ENCODE data around the gene RTN3. TPM values are rescaled to one million over a fixed set of nuclear protein-coding genes. Genes with fewer than 3 reads are reported as not detected.

RTN3 gene
- total and polyA plus RNA-seq, 5 experiments from 2014 or later, result 28.0 to 43.1 (median 39.0) TPM

DNA sequence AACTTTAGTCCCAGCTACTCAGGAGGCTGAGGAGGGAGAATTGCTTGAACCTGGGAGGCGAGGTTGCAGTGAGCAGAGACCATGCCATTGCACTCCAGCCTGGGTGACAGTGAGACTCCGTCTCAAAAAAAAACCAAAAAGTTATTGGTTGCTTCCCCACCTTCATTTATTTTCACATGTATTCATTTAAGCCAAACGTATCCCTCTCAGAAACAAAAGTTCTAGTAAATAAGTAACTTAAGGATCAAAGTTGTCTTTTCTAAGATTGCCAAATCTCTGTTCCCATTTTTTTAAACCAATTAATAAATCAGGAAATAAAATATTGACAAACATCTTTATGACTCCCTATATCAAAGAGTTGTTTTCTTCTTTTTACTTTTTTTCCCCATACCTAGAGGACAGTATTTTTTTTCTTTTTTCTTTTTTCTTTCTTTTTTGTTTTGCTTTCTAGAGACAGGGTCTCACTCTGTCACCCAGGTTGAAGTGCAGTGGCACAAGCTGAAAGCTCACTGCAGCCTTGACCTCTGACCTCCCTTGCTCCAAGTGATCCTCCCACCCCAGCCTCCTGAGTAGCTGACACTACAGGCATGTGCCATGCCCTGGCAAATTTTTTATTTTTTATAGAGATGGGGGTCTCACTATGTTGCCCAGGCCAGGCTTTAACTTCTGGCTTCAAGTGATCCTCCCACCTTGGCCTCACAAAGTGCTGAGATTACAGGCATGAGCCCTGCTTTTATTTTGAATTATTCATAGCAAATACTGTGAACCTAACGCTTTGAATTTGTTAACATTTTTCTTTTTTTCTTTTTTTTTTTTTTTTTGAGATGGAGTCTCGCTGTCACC is 75.8 kb downstream of the RTN3 start:
- H3K4me3 Mint-ChIP-seq, result no peak overlapping the region
- no peaks in the 10 kb centered on the region for H3K4me1 Mint-ChIP-seq
- H3K36me3 Mint-ChIP-seq, result peaks cover 0 to 52% (median 8%) of the 10 kb centered on the region in 3 donors
- no peaks in the 10 kb centered on the region for H3K27me3 Mint-ChIP-seq
- DNase-seq (no peak), ATAC-seq (no peak)
- peak overlapping the region in 1 of 10 donors; percentile 25 for H3K27ac Mint-ChIP-seq
- POLR2A ChIA-PET, result no interaction called here
- H3K9me3 Mint-ChIP-seq, result no peaks in the 10 kb centered on the region

DNA sequence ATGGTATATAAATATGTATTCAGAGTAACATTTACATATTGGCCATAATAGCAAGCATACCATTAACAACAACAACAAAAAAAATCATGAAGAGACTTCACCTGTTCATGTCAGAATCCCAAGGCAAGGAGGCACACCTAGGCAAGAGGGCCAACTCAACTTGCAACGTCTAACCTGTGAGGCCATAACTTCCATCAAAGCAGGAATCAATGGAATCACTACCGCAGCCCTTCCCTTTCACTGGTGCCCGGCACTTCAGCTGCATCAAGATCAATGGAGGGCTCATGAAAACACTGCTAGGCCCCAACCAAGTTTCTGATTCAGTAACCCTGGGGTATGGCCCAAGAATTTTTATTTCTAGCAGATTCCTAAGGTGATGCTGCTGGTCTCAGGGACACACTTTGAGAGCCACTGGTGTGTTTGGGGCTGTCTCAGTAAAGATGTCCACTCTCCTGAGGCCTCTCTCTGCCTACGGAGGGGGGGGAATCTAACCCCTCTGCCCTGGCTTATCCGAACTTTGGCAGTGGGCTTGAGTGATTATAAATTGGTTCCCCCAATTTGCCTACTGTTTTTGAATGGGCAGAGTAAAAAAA is 79.3 kb downstream of the RTN3 start:
- POLR2A ChIA-PET, result no interaction called here
- H3K9me3 Mint-ChIP-seq, result no peaks in the 10 kb centered on the region
- H3K27ac Mint-ChIP-seq, result peak overlapping the region in 2 of 10 donors; percentile 6 to 21
- peaks cover 0 to 3% (median 0%) of the 10 kb centered on the region in 4 donors for H3K4me1 Mint-ChIP-seq
- peaks cover 0 to 40% (median 3%) of the 10 kb centered on the region in 3 donors for H3K36me3 Mint-ChIP-seq
- no peaks in the 10 kb centered on the region for H3K27me3 Mint-ChIP-seq
- no peak for ATAC-seq
- no peak overlapping the region for H3K4me3 Mint-ChIP-seq
- no peak for DNase-seq

DNA sequence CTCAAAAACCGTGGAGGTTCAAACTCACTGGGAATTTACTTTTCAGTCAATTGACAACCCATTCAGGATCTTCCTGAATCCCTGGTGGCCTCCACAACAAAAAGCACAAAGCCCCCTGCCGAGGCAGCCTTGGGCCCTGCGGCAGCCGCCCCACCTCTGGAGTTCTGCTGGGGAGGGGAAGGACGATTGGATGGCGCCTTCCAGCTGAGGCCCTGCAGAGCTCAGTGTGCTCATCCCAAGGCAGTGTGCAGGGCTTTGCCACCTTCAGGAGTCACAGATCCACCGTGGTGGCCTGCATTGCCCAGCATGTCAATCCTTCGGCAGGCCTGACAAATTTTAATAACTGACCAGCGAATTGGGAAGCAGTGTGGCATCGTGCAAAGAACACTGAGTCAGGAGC is 79.9 kb downstream of the RTN3 start:
- DNase-seq, result no peak
- Mint-ChIP-seq H3K27me3 (no peaks in the 10 kb centered on the region), H3K4me1 (peaks cover 0 to 4% (median 1%) of the 10 kb centered on the region in 4 donors), H3K27ac (peak overlapping the region in 1 of 10 donors; percentile 7), H3K4me3 (no peak overlapping the region), H3K36me3 (peaks cover 0 to 36% (median 3%) of the 10 kb centered on the region in 3 donors), H3K9me3 (no peaks in the 10 kb centered on the region)
- ATAC-seq, result no peak
- POLR2A ChIA-PET, result no interaction called here

DNA sequence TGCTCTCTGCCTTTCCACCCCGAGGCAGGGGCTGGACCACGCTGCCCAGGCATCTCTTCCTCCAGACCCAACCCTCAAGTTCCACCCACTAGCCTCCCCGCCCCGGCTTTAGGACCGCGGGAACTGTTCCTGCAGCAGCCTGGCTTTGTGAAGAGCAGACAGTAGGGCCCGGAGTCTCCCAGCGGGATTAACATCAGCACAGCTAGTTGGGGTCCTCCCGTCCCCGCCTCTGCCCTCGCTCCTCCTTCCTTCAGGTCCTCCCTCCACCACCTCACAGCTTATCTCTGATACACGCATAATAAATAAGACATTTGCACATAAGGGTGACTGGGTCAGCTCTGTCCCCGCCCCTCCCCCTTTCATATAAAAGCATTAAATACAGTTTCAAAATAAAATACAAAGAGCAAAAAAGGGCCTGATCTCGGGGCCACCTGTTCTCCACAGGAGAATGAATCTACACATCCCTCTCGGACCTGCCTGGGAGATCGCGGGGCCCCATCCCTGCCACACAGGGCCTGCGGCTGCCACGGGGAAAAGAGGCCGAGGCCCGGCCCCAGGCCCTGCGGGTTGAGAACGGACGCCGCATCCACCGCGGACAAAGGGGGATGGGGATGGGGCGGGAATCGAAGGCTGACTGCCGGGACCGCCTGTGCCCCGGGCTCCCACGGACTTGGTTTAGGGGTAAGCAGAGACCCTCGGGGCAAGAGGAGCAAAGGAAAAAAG is 80.8 kb downstream of the RTN3 start:
- H3K4me1 Mint-ChIP-seq, result peaks cover under 1 to 10% (median 6%) of the 10 kb centered on the region in 4 donors
- DNase-seq (no peak), ATAC-seq (no peak)
- POLR2A ChIA-PET, result no interaction called here
- no peak overlapping the region for H3K4me3 Mint-ChIP-seq
- peak overlapping the region in 3 of 10 donors; percentile 13 to 73 (median 55) for H3K27ac Mint-ChIP-seq
- H3K36me3 Mint-ChIP-seq, result peaks cover 0 to 30% (median 3%) of the 10 kb centered on the region in 3 donors
- H3K27me3 Mint-ChIP-seq, result no peaks in the 10 kb centered on the region
- no peaks in the 10 kb centered on the region for H3K9me3 Mint-ChIP-seq

DNA sequence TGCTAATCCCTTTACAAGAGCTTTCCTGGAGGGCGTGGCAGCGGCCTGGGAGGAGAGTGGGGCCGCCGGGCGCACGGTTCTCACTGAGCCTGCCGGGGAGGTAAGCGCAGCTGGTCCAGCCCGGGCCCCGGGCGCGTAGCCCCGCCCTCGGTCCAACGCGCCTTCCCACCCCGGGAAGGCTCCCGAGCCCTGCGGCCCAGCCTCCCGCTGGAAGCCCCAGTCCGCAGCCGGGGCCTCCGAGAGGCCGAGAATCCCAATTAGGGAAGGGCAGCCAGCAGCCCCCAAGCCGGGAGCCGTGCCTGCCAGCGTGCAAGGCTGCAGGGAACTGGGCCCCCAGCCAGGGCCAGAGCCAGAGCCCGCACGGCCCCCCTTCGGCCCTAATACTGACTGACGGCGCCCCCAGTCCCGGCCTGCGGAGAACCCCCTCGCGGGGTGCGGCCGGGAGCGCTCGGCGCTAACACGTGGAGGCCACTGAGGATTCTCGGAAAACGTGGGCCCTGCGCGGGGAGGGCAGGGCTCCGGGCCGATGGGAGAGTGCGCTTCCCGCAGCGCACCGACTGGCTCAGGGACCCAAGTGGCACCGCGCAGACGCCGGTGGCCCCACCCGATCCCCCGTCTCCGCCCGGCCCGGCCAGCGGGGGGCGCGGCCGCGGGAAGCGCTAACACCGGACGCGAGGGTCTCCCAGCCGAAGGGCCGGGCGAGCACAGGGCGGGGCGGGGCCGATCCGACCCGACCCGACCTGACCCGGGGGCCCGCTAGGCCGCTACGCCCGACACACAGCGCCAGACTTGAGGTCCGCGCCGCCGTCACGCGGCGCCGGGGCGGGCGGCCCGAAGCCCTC is 81.6 kb downstream of the RTN3 start:
- no peak overlapping the region for H3K27ac Mint-ChIP-seq
- no peaks in the 10 kb centered on the region for H3K9me3 Mint-ChIP-seq
- peaks cover 7 to 17% (median 12%) of the 10 kb centered on the region in 4 donors for H3K4me1 Mint-ChIP-seq
- ATAC-seq (no peak), DNase-seq (no peak)
- H3K36me3 Mint-ChIP-seq, result peaks cover 0 to 22% (median 3%) of the 10 kb centered on the region in 3 donors
- no peaks in the 10 kb centered on the region for H3K27me3 Mint-ChIP-seq
- H3K4me3 Mint-ChIP-seq, result no peak overlapping the region
- POLR2A ChIA-PET, result no interaction called here

DNA sequence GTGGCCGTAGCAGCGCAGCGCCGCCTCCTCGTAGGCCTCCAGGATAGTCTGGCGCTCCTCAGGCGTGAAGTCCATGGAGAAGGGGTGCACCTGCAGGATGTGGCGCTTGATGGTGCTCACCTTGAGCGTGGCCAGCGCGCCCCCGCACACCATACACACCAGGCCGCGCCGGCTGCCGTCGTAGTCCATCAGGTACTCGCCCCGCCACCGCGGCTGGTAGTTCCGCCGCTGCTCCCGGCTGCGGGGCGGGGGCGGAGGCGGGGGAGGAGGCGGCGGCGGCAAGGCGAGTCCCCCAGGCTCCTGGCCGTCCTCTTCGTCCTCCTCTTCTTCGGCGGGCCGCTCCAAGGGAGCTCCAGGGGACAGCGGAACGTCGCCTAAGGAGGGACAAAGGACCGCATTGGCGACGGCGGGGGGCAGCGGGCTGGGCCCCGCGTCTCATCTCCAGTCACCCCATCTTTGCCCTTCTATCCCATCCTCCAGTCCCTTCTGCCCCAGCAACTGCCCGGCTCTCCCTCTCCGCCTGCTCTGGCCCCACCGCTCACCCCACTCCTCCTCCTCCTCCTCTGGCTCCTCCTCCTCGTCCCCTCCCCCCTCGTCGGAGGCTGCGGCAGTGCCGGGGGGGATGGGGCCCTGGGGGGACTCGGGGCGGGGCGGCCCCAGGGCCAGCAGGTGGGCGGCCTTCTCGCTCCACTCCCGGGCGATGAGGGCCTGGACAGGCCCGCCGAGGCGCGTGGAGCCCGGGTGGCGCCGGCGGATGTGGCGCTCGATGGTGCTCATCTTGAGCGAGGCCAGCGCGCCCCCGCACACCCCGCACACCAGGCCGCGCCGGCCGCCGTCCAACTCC is 82.4 kb downstream of the RTN3 start:
- ATAC-seq, result no peak
- no peaks in the 10 kb centered on the region for H3K27me3 Mint-ChIP-seq
- H3K27ac Mint-ChIP-seq, result no peak overlapping the region
- no peak overlapping the region for H3K4me3 Mint-ChIP-seq
- POLR2A ChIA-PET, result no interaction called here
- no peak for DNase-seq
- H3K36me3 Mint-ChIP-seq, result peaks cover 0 to 14% (median 0%) of the 10 kb centered on the region in 3 donors
- H3K4me1 Mint-ChIP-seq, result peaks cover 7 to 17% (median 12%) of the 10 kb centered on the region in 4 donors
- H3K9me3 Mint-ChIP-seq, result no peaks in the 10 kb centered on the region

DNA sequence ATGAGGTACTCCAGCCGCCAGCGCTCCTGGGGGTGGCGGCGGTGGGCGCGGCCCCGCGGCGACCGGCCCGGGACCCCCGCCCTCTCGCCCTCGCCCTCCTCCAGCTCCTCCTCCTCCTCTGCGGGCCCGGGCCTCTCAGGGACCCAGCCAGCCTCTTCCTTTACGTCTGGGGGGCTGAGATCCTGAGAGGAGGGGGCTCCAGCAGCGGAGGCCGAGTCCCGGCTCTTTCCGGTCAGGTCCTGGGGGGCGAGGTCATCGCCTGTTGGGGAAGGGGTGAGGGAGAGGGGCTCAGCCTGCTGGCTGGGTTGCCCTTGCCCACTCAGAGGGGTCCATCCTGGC is 83.0 kb downstream of the RTN3 start:
- Mint-ChIP-seq H3K27ac (no peak overlapping the region), H3K4me1 (peaks cover 7 to 17% (median 12%) of the 10 kb centered on the region in 4 donors), H3K27me3 (no peaks in the 10 kb centered on the region), H3K36me3 (peaks cover 0 to 10% (median 0%) of the 10 kb centered on the region in 3 donors), H3K9me3 (no peaks in the 10 kb centered on the region), H3K4me3 (no peak overlapping the region)
- DNase-seq (no peak), ATAC-seq (no peak)
- POLR2A ChIA-PET, result no interaction called here

DNA sequence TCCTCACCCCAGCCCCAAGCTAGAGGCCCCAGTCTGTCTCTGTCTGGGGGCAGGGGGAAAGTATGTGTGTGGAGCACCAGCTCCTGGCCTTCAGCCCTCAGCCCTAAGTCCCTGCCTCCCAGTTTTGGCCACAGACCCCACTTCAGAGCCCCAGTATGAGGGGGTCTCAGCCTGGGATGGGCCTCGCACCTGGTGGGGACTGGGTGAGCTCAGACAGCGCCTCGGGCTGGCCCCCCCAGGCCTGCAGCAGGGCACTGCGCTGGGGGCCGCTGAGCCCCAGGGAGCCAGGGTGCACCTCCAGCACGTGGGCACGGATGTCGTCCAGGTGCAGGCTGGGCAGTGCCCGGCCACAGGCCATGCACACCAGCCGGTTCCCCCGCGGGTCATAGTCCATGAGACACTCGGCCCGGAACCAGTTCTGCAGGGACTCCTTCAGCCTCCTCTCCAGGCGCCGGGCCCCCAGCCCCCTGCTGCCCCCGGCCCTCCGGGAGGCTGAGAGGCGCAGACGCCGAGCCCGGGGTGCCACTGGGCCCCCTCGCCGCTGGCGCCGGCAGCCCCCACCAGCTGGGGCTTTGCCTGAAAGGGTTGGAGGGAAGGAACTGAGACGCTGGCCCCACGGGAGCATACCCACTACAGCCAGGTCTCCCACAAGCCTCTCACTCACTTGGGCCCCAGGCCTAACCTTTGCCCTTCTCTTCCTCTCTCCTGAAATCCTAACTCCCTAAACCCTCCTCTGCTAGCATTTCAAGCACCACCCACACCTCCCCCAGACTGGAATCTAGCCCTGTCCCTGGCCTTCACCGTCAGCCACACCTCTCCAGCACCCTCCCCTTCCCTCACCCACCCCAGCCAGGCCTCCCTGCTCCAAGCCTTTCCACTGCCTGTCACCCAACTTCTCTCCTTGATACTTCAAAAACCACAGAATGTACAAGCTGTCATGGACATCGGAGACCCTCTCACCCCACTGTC is 83.7 kb downstream of the RTN3 start:
- Mint-ChIP-seq H3K4me1 (peaks cover 7 to 19% (median 14%) of the 10 kb centered on the region in 4 donors), H3K4me3 (no peak overlapping the region), H3K36me3 (peaks cover 0 to 5% (median 0%) of the 10 kb centered on the region in 3 donors), H3K27me3 (no peaks in the 10 kb centered on the region), H3K27ac (peak overlapping the region in 2 of 10 donors; percentile 15 to 63), H3K9me3 (no peaks in the 10 kb centered on the region)
- ATAC-seq (no peak), DNase-seq (no peak)
- POLR2A ChIA-PET, result no interaction called here

DNA sequence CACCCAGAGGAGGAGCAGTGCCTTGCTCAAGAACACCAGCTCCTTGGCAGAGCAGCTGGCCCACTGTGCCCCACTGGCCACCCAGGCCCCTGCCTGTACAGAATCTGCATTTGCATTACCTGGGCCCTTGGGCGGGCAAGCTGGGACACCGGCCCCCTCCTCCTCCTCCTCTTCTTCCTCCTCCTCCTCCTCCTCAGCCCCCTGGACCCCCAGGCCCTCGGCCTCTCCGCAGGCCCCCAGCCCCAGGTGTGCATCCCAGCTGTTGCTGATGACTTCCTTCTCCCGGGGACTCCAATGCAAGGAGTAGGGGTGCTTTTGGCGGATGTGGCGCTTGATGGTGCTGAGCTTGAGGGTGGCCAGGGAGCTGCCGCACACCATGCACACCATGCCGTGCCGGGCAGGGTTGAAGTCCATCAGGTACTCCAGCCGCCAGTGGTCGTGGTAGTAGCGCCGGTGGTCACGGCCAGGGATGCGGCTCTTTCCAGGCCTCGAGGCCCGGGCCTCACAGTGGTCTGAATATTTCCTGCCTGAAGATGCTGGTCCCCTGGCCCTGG is 84.5 kb downstream of the RTN3 start:
- Mint-ChIP-seq H3K4me1 (peaks cover 7 to 24% (median 16%) of the 10 kb centered on the region in 4 donors), H3K36me3 (peaks cover 0 to 2% (median 0%) of the 10 kb centered on the region in 3 donors), H3K9me3 (no peaks in the 10 kb centered on the region), H3K27me3 (peaks cover 0 to 4% (median 0%) of the 10 kb centered on the region in 5 donors), H3K4me3 (peak overlapping the region in 4 of 10 donors; percentile 14 to 75 (median 38)), H3K27ac (peak overlapping the region in 3 of 10 donors; percentile 15 to 63 (median 40))
- ATAC-seq (no peak), DNase-seq (no peak)
- POLR2A ChIA-PET, result interaction anchor here (1.1 kb wide), 1 partner anchor 135 kb away, joined by 3 read pairs; no protein-coding TSS in a partner anchor

DNA sequence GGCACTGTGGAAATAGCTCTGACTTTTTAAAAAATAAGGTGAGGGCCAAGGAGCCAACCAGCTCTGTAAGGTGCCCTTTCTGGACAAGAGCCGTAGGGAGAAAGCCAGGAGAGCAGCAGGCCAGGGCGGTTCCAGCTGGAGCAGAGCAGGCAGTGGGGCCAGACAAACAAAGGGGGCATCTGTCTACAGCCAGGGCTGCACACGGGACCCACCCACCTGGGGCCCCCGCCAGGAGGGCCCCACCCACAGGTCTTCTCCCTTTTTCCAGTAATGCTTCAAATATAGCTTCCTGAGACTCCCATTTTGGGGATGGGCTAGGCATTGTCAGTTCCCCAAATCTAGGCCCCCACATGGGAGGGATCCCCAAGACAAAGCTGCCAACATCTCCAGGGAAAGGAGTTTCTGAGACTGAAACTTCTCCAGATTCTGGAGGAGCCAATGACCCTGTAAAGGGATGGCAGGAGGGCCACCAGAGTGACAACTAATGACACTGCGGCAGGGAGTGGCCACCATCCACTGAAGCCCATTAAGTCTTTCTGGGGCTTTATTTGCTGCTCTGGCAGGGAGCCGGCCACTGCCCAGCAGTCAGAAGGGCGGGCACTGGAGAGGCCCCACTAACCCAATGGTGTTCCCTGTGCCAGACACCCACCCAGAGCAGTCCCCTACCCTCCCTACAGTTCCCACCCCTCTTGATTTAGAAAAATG is 85.4 kb downstream of the RTN3 start:
- Mint-ChIP-seq H3K27ac (peak overlapping the region in 4 of 10 donors; percentile 69 to 95 (median 86)), H3K27me3 (peaks cover 0 to 9% (median 0%) of the 10 kb centered on the region in 5 donors), H3K9me3 (no peaks in the 10 kb centered on the region), H3K4me3 (peak overlapping the region; percentile 87 to 98 (median 94)), H3K36me3 (peaks cover 0 to 2% (median 0%) of the 10 kb centered on the region in 3 donors), H3K4me1 (peaks cover 7 to 25% (median 16%) of the 10 kb centered on the region in 4 donors)
- POLR2A ChIA-PET, result interaction anchor here (1.1 kb wide), 1 partner anchor 134 kb away, joined by 3 read pairs; no protein-coding TSS in a partner anchor
- no peak for ATAC-seq
- DNase-seq, result no peak
